Liver (tissue), 9 donors: ENCODE results near the gene HBZ. TPM values are rescaled to one million over a fixed set of nuclear protein-coding genes. Genes with fewer than 3 reads are reported as not detected.

Source experiments
- DNase-seq: peaks from one replicate; pipeline ENCODE4 v3.0.0-alpha.2; 2017; ENCODE audit warnings: low spot score
- H3K27ac ChIP-seq, 2 donors: one replicate each; pipeline ENCODE4 v1.7.0; 2013; ENCODE audit warnings: inconsistent platforms in 2 of 2, low read length in 2 of 2, control low read depth in 1 of 2, low read depth in 1 of 2, mild to moderate bottlenecking in 1 of 2
- H3K27me3 ChIP-seq, 4 donors: one replicate each; pipeline versions ENCODE4 v1.6.1 to v1.7.0; 2013; ENCODE audit warnings: low read length in 3 of 4, inconsistent platforms in 1 of 4, mild to moderate bottlenecking in 1 of 4, moderate library complexity in 1 of 4; ENCODE audit not compliant: control insufficient read depth in 4 of 4, insufficient read depth in 4 of 4
- H3K36me3 ChIP-seq, 4 donors: one replicate each; pipeline versions ENCODE4 v1.6.1 to v1.7.0; 2013; ENCODE audit warnings: low read length in 3 of 4, mild to moderate bottlenecking in 3 of 4, low read depth in 1 of 4, moderate library complexity in 1 of 4; ENCODE audit not compliant: control insufficient read depth in 4 of 4, insufficient read depth in 3 of 4
- H3K4me1 ChIP-seq, 4 donors: one replicate each; pipeline versions ENCODE4 v1.6.1 to v1.7.0; 2013; ENCODE audit warnings: low read length in 3 of 4, mild to moderate bottlenecking in 3 of 4, moderate library complexity in 1 of 4; ENCODE audit not compliant: control insufficient read depth in 4 of 4, insufficient read depth in 4 of 4
- H3K4me3 ChIP-seq, 3 donors: one replicate each; pipeline versions ENCODE4 v1.6.1 to v1.7.0; 2013; ENCODE audit warnings: low read length in 3 of 3, control low read depth in 1 of 3, low read depth in 1 of 3, mild to moderate bottlenecking in 1 of 3
- H3K9ac ChIP-seq, 2 donors: one replicate each; pipeline ENCODE4 v1.7.0; 2013; ENCODE audit warnings: low read length in 2 of 2, mild to moderate bottlenecking in 2 of 2, moderate library complexity in 2 of 2, control low read depth in 1 of 2, low read depth in 1 of 2
- H3K9me3 ChIP-seq, 4 donors: one replicate each; pipeline versions ENCODE4 v1.6.1 to v1.7.0; 2013; ENCODE audit warnings: low read length in 3 of 4; ENCODE audit not compliant: control insufficient read depth in 4 of 4
- EGR1 ChIP-seq, 2 donors: IDR thresholded peaks; 2 replicates each; pipeline ENCODE4 v1.6.1; 2016 to 2018; ENCODE audit warnings: antibody characterized with exemption in 2 of 2, low read depth in 2 of 2
- FOXA1 ChIP-seq: IDR thresholded peaks from 2 replicates; pipeline ENCODE4 v1.6.1; 2016; ENCODE audit warnings: antibody characterized with exemption
- FOXA2 ChIP-seq: IDR thresholded peaks from 2 replicates; pipeline ENCODE4 v1.6.1; 2016; ENCODE audit warnings: antibody characterized with exemption
- GABPA ChIP-seq, 2 donors: IDR thresholded peaks in 1 of 2; conservative IDR thresholded peaks in 1 of 2; 2 replicates each; pipeline ENCODE4 v1.6.1; 2016; ENCODE audit warnings: antibody characterized with exemption in 2 of 2, mild to moderate bottlenecking in 1 of 2, moderate library complexity in 1 of 2
- HNF4A ChIP-seq, 2 donors: conservative IDR thresholded peaks; 2 replicates each; pipeline ENCODE4 v1.6.1; 2016; ENCODE audit warnings: antibody characterized with exemption in 2 of 2, mild to moderate bottlenecking in 2 of 2
- HNF4G ChIP-seq: IDR thresholded peaks from 2 replicates; pipeline ENCODE4 v1.6.1; 2016; ENCODE audit warnings: antibody characterized with exemption
- JUND ChIP-seq, 2 donors: IDR thresholded peaks; 2 replicates each; pipeline ENCODE4 v1.6.1; 2016; ENCODE audit warnings: antibody characterized with exemption in 2 of 2
- NR2F2 ChIP-seq: IDR thresholded peaks from 2 replicates; pipeline ENCODE4 v1.6.1; 2016; ENCODE audit warnings: antibody characterized with exemption
- RAD21 ChIP-seq, 2 donors: IDR thresholded peaks; 2 replicates each; pipeline ENCODE4 v1.6.1; 2016; ENCODE audit warnings: antibody characterized with exemption in 2 of 2, mild to moderate bottlenecking in 2 of 2
- RXRA ChIP-seq, 2 donors: IDR thresholded peaks; 2 replicates each; pipeline ENCODE4 v1.6.1; 2017 to 2018; ENCODE audit warnings: antibody characterized with exemption in 2 of 2, mild to moderate bottlenecking in 1 of 2
- SP1 ChIP-seq: IDR thresholded peaks from 2 replicates; pipeline ENCODE4 v1.6.1; 2018; ENCODE audit warnings: antibody characterized with exemption, mild to moderate bottlenecking
- TAF1 ChIP-seq: conservative IDR thresholded peaks from 2 replicates; pipeline ENCODE4 v1.6.1; 2016; ENCODE audit warnings: antibody characterized with exemption, mild to moderate bottlenecking
- YY1 ChIP-seq: IDR thresholded peaks from 2 replicates; pipeline ENCODE4 v1.6.1; 2016; ENCODE audit warnings: antibody characterized with exemption, mild to moderate bottlenecking
- WGBS: extraction: QIAGEN DNeasy Blood & Tissue Kit; methylation state at CpG from one replicate; pipeline ENCODE4 v1.1.7; 2013; 5-methylcytosine and 5-hydroxymethylcytosine counted together
- polyA plus RNA-seq, 2 donors: library from polyadenylated mRNA; stranded (reverse) in 1 of 2; unstranded in 1 of 2; fragments of 200-250 nt in 1 of 2; fragments of >200 nt in 1 of 2; fragmentation: Nextera tagmentation in 1 of 2; extraction: Ambion mirVana in 1 of 2; gene quantifications; one replicate each; pipeline versions ENCODE4 v1.2.1 to v1.2.3, GENCODE V29; 2013 to 2015
- total RNA-seq, 2 donors: library from RNA; depleted of rRNA; stranded (reverse); fragments of >200 nt; gene quantifications; one replicate each; pipeline ENCODE4 v1.2.3, GENCODE V29; 2014
- TF ChIP-seq, protein P1 (sequence below): fragments of 150-350 bp; IDR thresholded peaks from 2 replicates; pipeline ENCODE4 v1.5.1; 2017; ENCODE audit warnings: improper control_type of control experiment, low read depth, low read length; ENCODE audit not compliant: missing input control
- TF ChIP-seq, protein P2 (sequence below): IDR thresholded peaks from 2 replicates; pipeline ENCODE4 v1.6.1; 2016; ENCODE audit warnings: antibody characterized with exemption, mild to moderate bottlenecking
- TF ChIP-seq, protein P3 (sequence below): IDR thresholded peaks from 2 replicates; pipeline ENCODE4 v1.6.1; 2016; ENCODE audit warnings: antibody characterized with exemption
- TF ChIP-seq, protein P4 (sequence below): IDR thresholded peaks from 2 replicates; pipeline ENCODE4 v1.6.1; 2016; ENCODE audit warnings: antibody characterized with exemption
- TF ChIP-seq, protein P5 (sequence below): IDR thresholded peaks from 2 replicates; pipeline ENCODE4 v1.6.1; 2016; ENCODE audit warnings: antibody characterized with exemption
- donor health status: healthy.
- donor health status: healthy.
- donor health status: healthy.
- donor health status: healthy.
- donor health status: healthy.

HBZ gene
- total and polyA plus RNA-seq, 4 donors = 55.8 TPM; not detected in 3

DNA sequence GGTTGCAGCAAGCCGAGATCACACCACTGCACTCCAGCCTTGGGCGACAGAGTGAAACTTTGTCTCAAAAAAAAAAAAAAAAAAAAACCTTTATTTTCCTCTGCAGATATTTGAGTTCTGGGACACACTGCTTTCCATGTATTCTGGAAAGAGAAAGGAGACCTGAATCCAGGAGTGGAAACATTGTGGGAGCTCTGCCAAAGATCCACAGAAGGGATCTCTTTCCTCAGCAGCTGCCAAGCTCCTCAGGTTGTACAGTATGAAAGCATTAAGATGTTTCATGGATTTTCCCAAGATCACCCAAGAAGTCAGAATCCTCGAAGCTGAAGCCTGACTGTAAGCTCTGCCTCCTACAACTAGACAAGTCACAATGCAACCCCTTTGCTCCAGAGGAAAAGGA lies 27.4 kb upstream of the HBZ start:
- 90% methylated on average over 3 of the region's 3 CpGs for WGBS
- DNase-seq = no peak
- peaks cover 1 to 3% (median 3%) of the 10 kb centered on the region in 4 donors for H3K36me3 ChIP-seq
- H3K4me3 ChIP-seq = no peak overlapping the region
- no peak overlapping the region for H3K9ac ChIP-seq
- TF ChIP-seq YY1 = no peak
- TF ChIP-seq SP1 = no peak
- no peak for TF ChIP-seq NR2F2
- no peak for TF ChIP-seq JUND (IDR thresholded peaks at IDR 0.05)
- no peak for TF ChIP-seq EGR1 (IDR thresholded peaks at IDR 0.05; ENCODE audit: low read depth in 2 of 2)
- TF ChIP-seq FOXA1 = no peak
- TF ChIP-seq, protein P1, sequence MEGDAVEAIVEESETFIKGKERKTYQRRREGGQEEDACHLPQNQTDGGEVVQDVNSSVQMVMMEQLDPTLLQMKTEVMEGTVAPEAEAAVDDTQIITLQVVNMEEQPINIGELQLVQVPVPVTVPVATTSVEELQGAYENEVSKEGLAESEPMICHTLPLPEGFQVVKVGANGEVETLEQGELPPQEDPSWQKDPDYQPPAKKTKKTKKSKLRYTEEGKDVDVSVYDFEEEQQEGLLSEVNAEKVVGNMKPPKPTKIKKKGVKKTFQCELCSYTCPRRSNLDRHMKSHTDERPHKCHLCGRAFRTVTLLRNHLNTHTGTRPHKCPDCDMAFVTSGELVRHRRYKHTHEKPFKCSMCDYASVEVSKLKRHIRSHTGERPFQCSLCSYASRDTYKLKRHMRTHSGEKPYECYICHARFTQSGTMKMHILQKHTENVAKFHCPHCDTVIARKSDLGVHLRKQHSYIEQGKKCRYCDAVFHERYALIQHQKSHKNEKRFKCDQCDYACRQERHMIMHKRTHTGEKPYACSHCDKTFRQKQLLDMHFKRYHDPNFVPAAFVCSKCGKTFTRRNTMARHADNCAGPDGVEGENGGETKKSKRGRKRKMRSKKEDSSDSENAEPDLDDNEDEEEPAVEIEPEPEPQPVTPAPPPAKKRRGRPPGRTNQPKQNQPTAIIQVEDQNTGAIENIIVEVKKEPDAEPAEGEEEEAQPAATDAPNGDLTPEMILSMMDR = no peak
- TF ChIP-seq, protein P2, sequence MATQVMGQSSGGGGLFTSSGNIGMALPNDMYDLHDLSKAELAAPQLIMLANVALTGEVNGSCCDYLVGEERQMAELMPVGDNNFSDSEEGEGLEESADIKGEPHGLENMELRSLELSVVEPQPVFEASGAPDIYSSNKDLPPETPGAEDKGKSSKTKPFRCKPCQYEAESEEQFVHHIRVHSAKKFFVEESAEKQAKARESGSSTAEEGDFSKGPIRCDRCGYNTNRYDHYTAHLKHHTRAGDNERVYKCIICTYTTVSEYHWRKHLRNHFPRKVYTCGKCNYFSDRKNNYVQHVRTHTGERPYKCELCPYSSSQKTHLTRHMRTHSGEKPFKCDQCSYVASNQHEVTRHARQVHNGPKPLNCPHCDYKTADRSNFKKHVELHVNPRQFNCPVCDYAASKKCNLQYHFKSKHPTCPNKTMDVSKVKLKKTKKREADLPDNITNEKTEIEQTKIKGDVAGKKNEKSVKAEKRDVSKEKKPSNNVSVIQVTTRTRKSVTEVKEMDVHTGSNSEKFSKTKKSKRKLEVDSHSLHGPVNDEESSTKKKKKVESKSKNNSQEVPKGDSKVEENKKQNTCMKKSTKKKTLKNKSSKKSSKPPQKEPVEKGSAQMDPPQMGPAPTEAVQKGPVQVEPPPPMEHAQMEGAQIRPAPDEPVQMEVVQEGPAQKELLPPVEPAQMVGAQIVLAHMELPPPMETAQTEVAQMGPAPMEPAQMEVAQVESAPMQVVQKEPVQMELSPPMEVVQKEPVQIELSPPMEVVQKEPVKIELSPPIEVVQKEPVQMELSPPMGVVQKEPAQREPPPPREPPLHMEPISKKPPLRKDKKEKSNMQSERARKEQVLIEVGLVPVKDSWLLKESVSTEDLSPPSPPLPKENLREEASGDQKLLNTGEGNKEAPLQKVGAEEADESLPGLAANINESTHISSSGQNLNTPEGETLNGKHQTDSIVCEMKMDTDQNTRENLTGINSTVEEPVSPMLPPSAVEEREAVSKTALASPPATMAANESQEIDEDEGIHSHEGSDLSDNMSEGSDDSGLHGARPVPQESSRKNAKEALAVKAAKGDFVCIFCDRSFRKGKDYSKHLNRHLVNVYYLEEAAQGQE = no peak
- no peak for TF ChIP-seq TAF1
- TF ChIP-seq, protein P3, sequence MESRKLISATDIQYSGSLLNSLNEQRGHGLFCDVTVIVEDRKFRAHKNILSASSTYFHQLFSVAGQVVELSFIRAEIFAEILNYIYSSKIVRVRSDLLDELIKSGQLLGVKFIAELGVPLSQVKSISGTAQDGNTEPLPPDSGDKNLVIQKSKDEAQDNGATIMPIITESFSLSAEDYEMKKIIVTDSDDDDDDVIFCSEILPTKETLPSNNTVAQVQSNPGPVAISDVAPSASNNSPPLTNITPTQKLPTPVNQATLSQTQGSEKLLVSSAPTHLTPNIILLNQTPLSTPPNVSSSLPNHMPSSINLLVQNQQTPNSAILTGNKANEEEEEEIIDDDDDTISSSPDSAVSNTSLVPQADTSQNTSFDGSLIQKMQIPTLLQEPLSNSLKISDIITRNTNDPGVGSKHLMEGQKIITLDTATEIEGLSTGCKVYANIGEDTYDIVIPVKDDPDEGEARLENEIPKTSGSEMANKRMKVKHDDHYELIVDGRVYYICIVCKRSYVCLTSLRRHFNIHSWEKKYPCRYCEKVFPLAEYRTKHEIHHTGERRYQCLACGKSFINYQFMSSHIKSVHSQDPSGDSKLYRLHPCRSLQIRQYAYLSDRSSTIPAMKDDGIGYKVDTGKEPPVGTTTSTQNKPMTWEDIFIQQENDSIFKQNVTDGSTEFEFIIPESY = no peak
- TF ChIP-seq HNF4G = no peak
- TF ChIP-seq HNF4A (conservative IDR thresholded peaks at IDR 0.05) = no peak
- TF ChIP-seq, protein P4, sequence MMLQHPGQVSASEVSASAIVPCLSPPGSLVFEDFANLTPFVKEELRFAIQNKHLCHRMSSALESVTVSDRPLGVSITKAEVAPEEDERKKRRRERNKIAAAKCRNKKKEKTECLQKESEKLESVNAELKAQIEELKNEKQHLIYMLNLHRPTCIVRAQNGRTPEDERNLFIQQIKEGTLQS = no peak
- TF ChIP-seq FOXA2 = no peak
- TF ChIP-seq RXRA (IDR thresholded peaks at IDR 0.05) = no peak
- TF ChIP-seq, protein P5, sequence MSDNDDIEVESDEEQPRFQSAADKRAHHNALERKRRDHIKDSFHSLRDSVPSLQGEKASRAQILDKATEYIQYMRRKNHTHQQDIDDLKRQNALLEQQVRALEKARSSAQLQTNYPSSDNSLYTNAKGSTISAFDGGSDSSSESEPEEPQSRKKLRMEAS = no peak
- no peak for TF ChIP-seq RAD21 (IDR thresholded peaks at IDR 0.05)
- TF ChIP-seq GABPA (IDR thresholded peaks at IDR 0.05 in 1 of 2, conservative IDR thresholded peaks at IDR 0.05 in 1 of 2) = no peak
- no peaks in the 10 kb centered on the region for H3K9me3 ChIP-seq
- no peaks in the 10 kb centered on the region for H3K4me1 ChIP-seq
- H3K27me3 ChIP-seq = no peaks in the 10 kb centered on the region
- no peak overlapping the region for H3K27ac ChIP-seq
